HepG2 (cell line): ENCODE measurements around the gene CDC42BPG. TPM values are rescaled to one million over a fixed set of nuclear protein-coding genes. Genes with fewer than 3 reads are reported as not detected.

Experiments used
- ARID4A ChIP-seq: sonication (generic); formaldehyde crosslinking; IDR thresholded peaks from 2 replicates; pipeline ENCODE4 v1.5.0; 2020; ENCODE audit warnings: mild to moderate bottlenecking, missing genetic modification reagents, borderline replicate concordance
- FOXO4 ChIP-seq: sonication (generic); formaldehyde crosslinking; conservative IDR thresholded peaks from 2 replicates; pipeline ENCODE4 v1.8.1; 2023; ENCODE audit warnings: missing genetic modification reagents
- HIC2 ChIP-seq: sonication (generic); formaldehyde crosslinking; IDR thresholded peaks from 2 replicates; pipeline ENCODE4 v1.9.0; 2022; ENCODE audit warnings: low read depth, missing genetic modification reagents
- KDM2A ChIP-seq: sonication (generic); formaldehyde crosslinking; IDR thresholded peaks from 2 replicates; pipeline ENCODE4 v1.4.0; 2020; ENCODE audit warnings: low read depth, missing genetic modification reagents, borderline replicate concordance
- MED13 ChIP-seq: sonication (generic); formaldehyde crosslinking; IDR thresholded peaks from 2 replicates; pipeline ENCODE4 v1.5.0; 2020; ENCODE audit warnings: missing genetic modification reagents
- MYPOP ChIP-seq: sonication (generic); formaldehyde crosslinking; IDR thresholded peaks from 2 replicates; pipeline ENCODE4 v1.8.1; 2023; ENCODE audit warnings: mild to moderate bottlenecking, moderate library complexity, missing genetic modification reagents
- NFIB ChIP-seq: sonication (generic); formaldehyde crosslinking; IDR thresholded peaks from 2 replicates; pipeline ENCODE4 v1.9.0; 2021; ENCODE audit warnings: missing genetic modification reagents, mild to moderate bottlenecking, borderline replicate concordance
- SALL1 ChIP-seq: sonication (generic); formaldehyde crosslinking; IDR thresholded peaks from 2 replicates; pipeline ENCODE4 v1.8.0; 2022; ENCODE audit warnings: mild to moderate bottlenecking, missing genetic modification reagents
- SSRP1 ChIP-seq: IDR thresholded peaks from 2 replicates; pipeline ENCODE4 v1.6.1; 2016; ENCODE audit warnings: control low read depth
- TFE3 ChIP-seq: IDR thresholded peaks from 2 replicates; pipeline ENCODE4 v1.6.1; 2016
- ZFAT ChIP-seq: sonication (generic); formaldehyde crosslinking; conservative IDR thresholded peaks from 2 replicates; pipeline ENCODE4 v1.8.1; 2023; ENCODE audit warnings: missing genetic modification reagents, inconsistent platforms
- ZNF143 ChIP-seq: sonication (generic); formaldehyde crosslinking; IDR thresholded peaks from 2 replicates; pipeline ENCODE4 v1.4.0; 2020; ENCODE audit warnings: missing genetic modification reagents
- ZNF770 ChIP-seq: sonication (generic); formaldehyde crosslinking; IDR thresholded peaks from 2 replicates; pipeline ENCODE4 v1.5.0; 2020; ENCODE audit warnings: mild to moderate bottlenecking, missing genetic modification reagents
- polyA plus RNA-seq, 8 experiments: library from polyadenylated mRNA; depleted of rRNA in 3 of 8; stranded (reverse) in 7 of 8; unstranded in 1 of 8; fragments of >200 nt; fragmentation: Illumina TruSeq in 4 of 8; extraction: Trizol in 4 of 8; gene quantifications; 2 replicates each; pipeline versions ENCODE4 v1.2.1 to v1.2.3, GENCODE V29; 2011 to 2016; ENCODE audit warnings: low read depth in 4 of 8, missing spikeins in 1 of 8, mixed read lengths in 1 of 8; ENCODE audit not compliant: insufficient read depth in 1 of 8
- total RNA-seq, 5 experiments: library from RNA; depleted of rRNA; stranded (reverse); fragments of >200 nt; fragmentation: Illumina TruSeq; extraction: Trizol; gene quantifications; 2 replicates each; pipeline ENCODE4 v1.2.3, GENCODE V29; 2016; ENCODE audit warnings: low read depth in 1 of 5

CDC42BPG gene
- total and polyA plus RNA-seq, 2 of the 13 experiments (the other 11 are each of a cell fraction or from before 2014, with no cell fraction given), result 0.55 to 1.4 TPM

GRCh38 chr11:64842851-64843685, 1.4 kb downstream of the CDC42BPG start (continued):
- TF ChIP-seq ZNF770 (CRISPR knock-in tag) (0 out of 2 replicates have a peak, but pooled peaks have one; percentile 28), TFE3 (CRISPR knock-in tag) (no peak), ZFAT (CRISPR knock-in tag) (no peak), NFIB (CRISPR knock-in tag) (no peak), MED13 (no peak), ARID4A (CRISPR knock-in tag) (peak; percentile 50), ZNF143 (CRISPR knock-in tag) (peak; percentile 17; the same call in 1 of the 2 replicates), KDM2A (no peak), HIC2 (peak; percentile 71), SALL1 (CRISPR knock-in tag) (0 out of 2 replicates have a peak, but pooled peaks have one; percentile 18), MYPOP (CRISPR knock-in tag) (no peak), FOXO4 (CRISPR knock-in tag) (0 out of 2 replicates have a peak, but pooled peaks have one; percentile 76), SSRP1 (CRISPR knock-in tag) (no peak)
